GM18505 (cell line): ENCODE measurements around the gene COL4A3.

Experiments used
- ATAC-seq: cut with Tn5 transposase; IDR thresholded peaks from one replicate; pipeline ENCODE4 v1.9.1; 2021; ENCODE audit not compliant: unreplicated experiment
- POLR2A ChIP-seq: IDR thresholded peaks from 4 replicates; pipeline ENCODE4 v1.6.1; 2011; ENCODE audit warnings: borderline replicate concordance; ENCODE audit not compliant: insufficient read depth, insufficient read length; ENCODE audit errors: extremely low read depth

Gene COL4A3

DNA sequence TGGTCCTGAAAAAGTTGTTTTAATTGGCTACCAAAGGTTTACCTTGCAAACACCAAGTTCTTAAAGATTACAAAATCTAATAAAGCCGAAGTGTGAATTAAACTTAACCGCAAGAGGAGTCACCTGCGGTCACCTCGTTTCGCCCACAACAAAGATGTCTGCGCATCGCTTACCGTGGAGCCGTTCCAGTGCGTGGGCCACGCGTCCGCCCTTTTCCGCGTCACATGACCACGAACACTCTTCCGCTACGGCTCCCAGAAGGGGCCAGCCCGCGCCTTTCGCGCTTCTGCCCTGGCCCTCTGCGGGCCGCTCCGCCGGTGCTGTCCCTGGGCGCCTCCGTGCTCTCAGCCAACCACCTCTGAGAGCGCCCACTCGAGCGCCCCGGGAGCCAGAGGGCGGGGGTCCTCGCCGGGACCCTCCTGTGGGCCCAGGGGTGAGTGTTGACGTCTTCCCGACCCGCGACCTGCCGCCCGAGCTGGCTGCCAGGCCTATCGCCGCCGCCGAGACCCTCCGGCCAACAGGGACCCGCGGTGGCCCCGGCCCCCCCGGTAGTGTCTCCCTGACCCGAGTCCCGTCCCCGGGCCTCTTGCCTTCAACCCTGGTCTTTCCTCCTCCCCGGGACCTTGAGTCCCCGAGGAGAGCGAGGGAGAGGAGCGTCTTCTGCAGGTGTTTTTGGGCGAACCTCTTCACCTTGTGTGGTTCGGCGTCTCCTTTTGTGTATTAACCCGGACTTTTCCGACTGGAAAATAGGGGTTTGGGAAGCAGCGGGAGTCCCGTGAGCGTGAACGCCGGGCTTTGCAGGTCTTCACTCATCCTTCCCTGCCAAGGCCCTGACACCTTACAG is 160.8 kb downstream of the COL4A3 start, which contains the start of gene MFF:
Gene MFF, plus strand, starts transcription at position 257 of the 844 bp plus-strand sequence. CDS start 5,415 bp downstream, outside the sequence.
- ATAC-seq: peak; percentile 98
- TF ChIP-seq POLR2A: peak; percentile 78

DNA sequence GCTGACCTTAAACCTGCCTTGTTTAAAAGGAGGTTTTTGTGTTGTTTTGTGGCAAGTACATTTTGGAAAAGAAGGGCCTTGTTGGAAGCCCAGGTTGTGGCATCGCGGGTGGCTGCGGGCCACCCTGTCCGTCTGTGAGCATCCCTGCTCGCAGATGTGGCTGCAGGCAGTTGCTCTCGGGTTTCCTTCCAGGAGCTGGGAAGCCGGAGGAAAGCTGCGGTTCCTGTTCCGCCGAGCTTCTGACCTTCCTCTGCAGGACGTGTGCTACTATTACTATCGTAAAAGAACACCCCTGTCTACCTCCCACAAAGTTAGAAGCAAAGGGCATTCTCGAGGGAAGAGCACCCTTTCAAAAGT is 161.4 kb downstream of the COL4A3 start:
- ATAC-seq: peak; percentile 11
- TF ChIP-seq POLR2A: no peak

DNA sequence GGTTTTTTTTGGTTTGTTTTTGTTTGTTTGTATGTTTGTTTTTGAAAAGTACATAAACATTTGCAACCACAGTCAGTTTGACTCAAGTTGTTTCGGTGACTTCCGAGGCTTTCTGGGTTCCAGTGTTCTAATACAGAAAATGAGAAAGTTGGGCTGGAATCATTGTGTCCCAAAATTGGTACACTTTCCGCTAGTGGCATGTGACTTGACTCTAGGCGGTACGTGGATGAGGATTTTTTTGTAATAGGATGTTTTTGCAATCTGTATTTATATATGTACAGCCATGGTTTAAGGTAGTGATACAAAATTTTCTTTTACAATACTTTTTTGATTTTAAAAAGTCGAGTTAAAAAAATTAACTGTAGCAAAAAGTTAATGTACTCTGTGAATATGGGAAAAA is 162.4 kb downstream of the COL4A3 start:
- no peak for TF ChIP-seq POLR2A
- ATAC-seq: no peak

DNA sequence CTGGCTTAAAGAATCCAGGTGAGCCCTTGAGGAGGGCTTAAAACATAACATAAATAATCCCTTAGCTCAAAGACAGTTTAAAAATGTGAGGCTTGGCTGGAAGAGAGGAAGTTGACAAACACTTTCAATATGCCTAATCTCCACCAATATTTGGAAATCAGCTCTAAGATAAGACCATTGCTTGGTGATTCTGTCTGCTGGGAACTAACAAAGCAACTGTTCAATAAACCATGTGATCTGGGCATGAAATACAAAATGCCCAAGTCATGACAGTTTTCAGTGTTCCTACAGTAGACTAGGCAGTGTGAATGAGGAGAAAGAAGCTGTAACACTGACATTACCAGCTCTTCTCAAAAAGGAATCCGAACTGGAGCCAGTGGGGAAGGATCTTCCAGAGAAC is 171.3 kb downstream of the COL4A3 start:
- no peak for ATAC-seq
- TF ChIP-seq POLR2A: no peak

DNA sequence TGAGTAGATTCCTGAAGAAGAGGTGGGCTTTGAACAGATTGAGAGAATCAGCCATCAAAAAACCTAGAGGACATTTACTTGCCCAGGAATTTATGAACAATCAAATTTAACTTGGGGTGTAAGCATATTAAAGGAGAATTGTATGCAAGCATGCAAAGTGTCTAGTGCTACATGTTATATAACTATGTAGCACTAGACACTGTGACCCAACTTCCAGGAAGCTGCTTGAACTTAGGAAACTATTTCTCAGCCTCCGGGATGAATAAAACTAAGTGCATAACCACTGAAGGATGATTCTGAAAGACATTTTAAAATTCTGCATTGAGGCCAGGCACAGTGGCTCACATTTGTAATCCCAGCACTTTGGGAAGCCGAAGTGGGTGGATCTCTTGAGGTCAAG is 173.0 kb downstream of the COL4A3 start:
- ATAC-seq: no peak
- no peak for TF ChIP-seq POLR2A

DNA sequence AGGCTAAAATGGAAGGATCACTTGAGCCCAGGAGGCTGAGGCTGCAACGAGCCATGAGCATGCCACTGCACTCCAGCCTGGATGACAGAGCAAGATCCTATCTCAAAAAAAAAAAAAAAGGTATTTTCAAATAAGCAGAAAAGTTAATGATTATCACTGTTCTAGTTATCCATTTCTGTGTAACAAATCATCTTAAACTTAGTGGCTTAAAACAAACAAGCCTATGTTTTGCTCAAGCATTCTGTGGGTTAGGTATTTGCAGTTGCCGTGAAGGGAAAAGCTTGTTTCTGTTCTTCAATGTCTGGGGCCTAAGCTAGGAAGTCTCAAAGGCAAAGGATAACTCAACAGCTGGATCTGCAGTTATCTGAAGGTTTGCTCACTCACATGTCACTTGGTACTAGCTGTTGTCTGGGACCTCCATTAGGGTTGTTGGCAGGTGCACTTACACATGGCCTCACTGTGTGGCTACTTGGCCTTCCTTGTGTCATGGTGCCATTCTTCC is 174.7 kb downstream of the COL4A3 start:
- TF ChIP-seq POLR2A: no peak
- ATAC-seq: no peak

DNA sequence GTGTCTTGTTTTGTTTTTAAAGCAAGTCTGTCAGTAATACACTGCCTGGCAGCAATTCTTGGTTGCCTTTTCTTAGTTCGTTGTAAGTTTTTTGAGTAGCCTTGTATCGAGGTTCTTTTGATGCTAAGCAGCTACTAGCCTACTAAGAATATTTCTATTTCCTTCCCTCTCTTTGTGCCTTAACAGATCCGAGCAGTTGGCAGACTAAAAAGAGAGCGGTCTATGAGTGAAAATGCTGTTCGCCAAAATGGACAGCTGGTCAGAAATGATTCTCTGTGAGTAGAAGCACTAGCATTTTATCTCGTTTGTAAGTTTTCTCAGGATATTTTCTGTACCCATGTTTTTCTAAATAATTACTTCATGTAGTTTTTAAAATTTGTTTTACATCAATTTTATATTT is 175.7 kb downstream of the COL4A3 start:
- no peak for ATAC-seq
- TF ChIP-seq POLR2A: no peak

- TF ChIP-seq POLR2A: no peak
- ATAC-seq: no peak
Measured at GRCh38 chr2:227341553-227341952, 177.1 kb downstream of the COL4A3 start.

GRCh38 chr2:227344231-227344630 is 179.8 kb downstream of the COL4A3 start:
- no peak for TF ChIP-seq POLR2A
- no peak for ATAC-seq

DNA sequence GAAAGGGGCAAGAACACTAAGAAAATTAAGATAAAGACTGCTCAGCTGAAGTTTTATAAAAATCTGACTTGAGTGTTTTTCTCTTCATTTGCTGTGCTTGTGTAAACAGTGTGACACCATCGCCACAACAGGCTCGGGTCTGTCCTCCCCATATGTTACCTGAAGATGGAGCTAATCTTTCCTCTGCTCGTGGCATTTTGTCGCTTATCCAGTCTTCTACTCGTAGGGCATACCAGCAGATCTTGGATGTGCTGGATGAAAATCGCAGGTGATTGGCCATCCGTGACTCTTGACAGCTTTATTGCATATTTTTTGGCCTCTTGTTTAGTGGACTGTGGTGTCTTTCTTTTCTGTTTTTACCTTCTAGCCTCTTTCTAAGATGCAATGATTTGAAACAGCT is 182.7 kb downstream of the COL4A3 start:
- no peak for TF ChIP-seq POLR2A
- no peak for ATAC-seq

DNA sequence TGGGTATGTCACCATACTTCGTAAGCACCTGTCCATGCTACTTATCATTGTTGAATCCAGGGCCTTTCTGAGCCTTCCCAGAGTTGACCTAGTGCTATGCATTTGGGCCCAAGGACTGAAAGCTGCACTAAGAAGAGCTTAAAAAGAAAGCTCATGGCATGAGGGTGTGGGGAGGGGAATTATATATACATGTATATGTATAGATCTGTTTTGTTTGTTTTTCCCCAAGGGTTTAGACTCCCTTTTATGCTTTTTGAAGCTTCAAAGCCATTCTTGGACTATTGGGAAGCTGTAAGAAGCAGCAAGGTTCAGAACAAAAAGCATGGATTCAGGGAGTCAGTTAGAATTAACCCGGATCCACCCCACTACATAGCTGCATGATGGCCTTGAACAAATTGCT is 183.9 kb downstream of the COL4A3 start:
- TF ChIP-seq POLR2A: no peak
- no peak for ATAC-seq

DNA sequence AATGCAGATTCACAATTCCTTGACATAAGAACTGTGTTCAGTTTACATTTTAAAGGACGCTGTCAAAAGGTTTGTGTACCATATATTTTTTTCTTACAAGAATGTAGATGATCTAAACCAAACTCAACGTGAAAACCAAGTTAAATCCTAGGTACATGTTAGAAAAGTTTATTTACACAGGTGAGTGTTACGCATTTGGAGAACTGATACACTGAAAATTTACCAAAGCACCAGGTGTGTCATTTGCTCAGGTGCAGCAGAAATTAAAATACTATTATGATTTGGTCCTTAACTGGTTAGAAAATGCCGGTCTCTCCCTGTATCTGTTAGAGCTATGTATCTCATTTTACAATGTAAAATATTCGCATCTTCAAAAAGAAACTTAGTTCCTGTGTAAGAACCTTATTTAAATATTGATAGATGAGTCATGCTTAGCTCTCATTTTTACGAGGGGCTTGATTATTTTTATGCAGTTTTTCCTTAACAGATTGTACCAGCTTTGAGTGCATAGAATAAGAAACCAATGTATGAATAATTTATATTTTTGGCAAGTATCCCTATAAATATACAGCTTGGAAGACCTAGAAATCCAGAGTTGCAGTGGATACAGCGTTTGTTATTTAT is 185.7 kb downstream of the COL4A3 start:
- TF ChIP-seq POLR2A: no peak
- ATAC-seq: no peak

- no peak for TF ChIP-seq POLR2A
- peak; percentile 78 for ATAC-seq
Measured at GRCh38 chr2:227351639-227352038, 187.2 kb downstream of the COL4A3 start.

GRCh38 chr2:227360351-227360750 is 195.9 kb downstream of the COL4A3 start:
- no peak for ATAC-seq
- no peak for TF ChIP-seq POLR2A
